Mesenchymal stem cell (in vitro differentiated cells and primary cell): Measurements from ENCODE around the gene FOXA2.

Experiments
- DNase-seq: peaks from one replicate; pipeline ENCODE4 v3.0.0-alpha.2; 2013
- H2AFZ ChIP-seq: one replicate; pipeline ENCODE4 v1.6.1; 2013; ENCODE audit warnings: low read depth, mild to moderate bottlenecking, control low read depth, inconsistent platforms, low read length, moderate library complexity
- H2AK5ac ChIP-seq: 2 replicates; pipeline ENCODE4 v1.6.1; 2013; ENCODE audit warnings: low read length, moderate library complexity, mild to moderate bottlenecking, inconsistent platforms; ENCODE audit not compliant: severe bottlenecking
- H2BK120ac ChIP-seq: one replicate; pipeline ENCODE4 v1.6.1; 2013; ENCODE audit warnings: low read depth, mild to moderate bottlenecking, inconsistent platforms, low read length, moderate library complexity
- H2BK12ac ChIP-seq, 2 experiments: one replicate each; pipeline ENCODE4 v1.6.1; 2013; ENCODE audit warnings: inconsistent platforms in 2 of 2, low read length in 2 of 2, mild to moderate bottlenecking in 2 of 2, moderate library complexity in 2 of 2, control low read depth in 1 of 2
- H2BK15ac ChIP-seq: one replicate; pipeline ENCODE4 v1.6.1; 2013; ENCODE audit warnings: mild to moderate bottlenecking, low read depth, inconsistent platforms; ENCODE audit not compliant: poor library complexity, severe bottlenecking
- H2BK5ac ChIP-seq: 2 replicates; pipeline ENCODE4 v1.6.1; 2013; ENCODE audit warnings: low read depth, mild to moderate bottlenecking, low read length, control low read depth, inconsistent platforms; ENCODE audit not compliant: poor library complexity, severe bottlenecking
- H3K14ac ChIP-seq, 2 experiments: one replicate each; pipeline ENCODE4 v1.6.1; 2013; ENCODE audit warnings: inconsistent platforms in 2 of 2, low read length in 2 of 2, control low read depth in 1 of 2, mild to moderate bottlenecking in 1 of 2, moderate library complexity in 1 of 2
- H3K18ac ChIP-seq, 2 experiments: one replicate each; pipeline ENCODE4 v1.6.1; 2013; ENCODE audit warnings: inconsistent platforms in 2 of 2, low read length in 2 of 2, control low read depth in 1 of 2, low read depth in 1 of 2, mild to moderate bottlenecking in 1 of 2
- H3K23ac ChIP-seq, 2 experiments: one replicate each; pipeline ENCODE4 v1.6.1; 2013; ENCODE audit warnings: inconsistent platforms in 2 of 2, low read length in 2 of 2, mild to moderate bottlenecking in 2 of 2, moderate library complexity in 2 of 2, control low read depth in 1 of 2
- H3K27ac ChIP-seq: 2 replicates; pipeline ENCODE4 v1.5.1; 2013; ENCODE audit warnings: mild to moderate bottlenecking, moderate library complexity, low read length, control low read depth, inconsistent platforms; ENCODE audit not compliant: poor library complexity, severe bottlenecking
- H3K27me3 ChIP-seq, 2 experiments: 2 replicates each; pipeline versions ENCODE4 v1.6.1 to v1.7.0; 2013; ENCODE audit warnings: low read length in 2 of 2, mild to moderate bottlenecking in 2 of 2, moderate library complexity in 2 of 2, control low read depth in 1 of 2, inconsistent platforms in 1 of 2; ENCODE audit not compliant: control insufficient read depth in 1 of 2, insufficient read depth in 1 of 2
- H3K36me3 ChIP-seq, 2 experiments: 2 replicates each; pipeline versions ENCODE4 v1.6.1 to v1.7.0; 2013; ENCODE audit warnings: low read length in 2 of 2, control low read depth in 1 of 2, inconsistent platforms in 1 of 2, low read depth in 1 of 2, mild to moderate bottlenecking in 1 of 2; ENCODE audit not compliant: insufficient read depth in 2 of 2, control insufficient read depth in 1 of 2
- H3K4ac ChIP-seq, 2 experiments: one replicate each; pipeline ENCODE4 v1.6.1; 2013; ENCODE audit warnings: inconsistent platforms in 2 of 2, low read length in 2 of 2, mild to moderate bottlenecking in 2 of 2, moderate library complexity in 2 of 2, control low read depth in 1 of 2, low read depth in 1 of 2
- H3K4me1 ChIP-seq: 2 replicates; pipeline ENCODE4 v1.6.1; 2013; ENCODE audit warnings: low read depth, low read length, control low read depth; ENCODE audit not compliant: control insufficient read depth, insufficient read depth
- H3K4me2 ChIP-seq: 2 replicates; pipeline ENCODE4 v1.6.1; 2013; ENCODE audit warnings: low read length, mild to moderate bottlenecking, inconsistent platforms; ENCODE audit not compliant: poor library complexity, severe bottlenecking
- H3K4me3 ChIP-seq, 2 experiments: 2 replicates each; pipeline versions ENCODE4 v1.5.1 to v1.7.0; 2013; ENCODE audit warnings: low read length in 2 of 2, mild to moderate bottlenecking in 2 of 2, control low read depth in 1 of 2, low read depth in 1 of 2; ENCODE audit not compliant: insufficient read depth in 1 of 2
- H3K79me1 ChIP-seq: replicated peaks from 2 replicates; pipeline ENCODE4 v1.6.1; 2013; ENCODE audit warnings: mild to moderate bottlenecking, control low read depth, low read length, inconsistent platforms; ENCODE audit not compliant: poor library complexity, severe bottlenecking
- H3K9ac ChIP-seq: 2 replicates; pipeline ENCODE4 v1.7.0; 2013; ENCODE audit warnings: mild to moderate bottlenecking, low read length, moderate library complexity
- H3K9me3 ChIP-seq: 2 replicates; pipeline ENCODE4 v1.7.0; 2013; ENCODE audit warnings: mild to moderate bottlenecking, low read length; ENCODE audit not compliant: control insufficient read depth
- H4K8ac ChIP-seq: one replicate; pipeline ENCODE4 v1.6.1; 2013; ENCODE audit warnings: inconsistent platforms, mild to moderate bottlenecking, low read length, moderate library complexity
- H4K91ac ChIP-seq: one replicate; pipeline ENCODE4 v1.6.1; 2013; ENCODE audit warnings: mild to moderate bottlenecking, low read length, inconsistent platforms
- WGBS: methylation state at CpG from one replicate; pipeline ENCODE4 v1.1.7; 2013; ENCODE audit warnings: mixed read lengths; 5-methylcytosine and 5-hydroxymethylcytosine counted together

FOXA2 gene

GRCh38 chr20:22582964-22583772, 1.2 kb downstream of the FOXA2 start:
- Histone ChIP-seq H2BK15ac (no peak overlapping the region), H3K18ac (no peak overlapping the region), H2AK5ac (no peak overlapping the region), H3K4me3 (peak overlapping the region in 1 of 2 experiments; percentile 49), H3K36me3 (no peaks in the 10 kb centered on the region), H2BK120ac (no peak overlapping the region), H3K27me3 (peaks cover 91 to 92% of the 10 kb centered on the region in 2 experiments), H3K4me2 (peak overlapping the region; percentile 33), H2AFZ (no peak overlapping the region), H4K91ac (no peak overlapping the region), H4K8ac (no peak overlapping the region), H3K79me1 (no peaks in the 10 kb centered on the region), H3K14ac (no peak overlapping the region), H3K4ac (no peak overlapping the region), H3K27ac (no peak overlapping the region), H2BK12ac (no peak overlapping the region), H3K4me1 (peaks cover 44% of the 10 kb centered on the region), H3K9me3 (no peaks in the 10 kb centered on the region), H2BK5ac (no peak overlapping the region), H3K23ac (no peak overlapping the region), H3K9ac (no peak overlapping the region)
- WGBS: 4% methylated on average over 66 of the region's 66 CpGs
- no peak for DNase-seq

GRCh38 chr20:22582386-22582963, 1.9 kb downstream of the FOXA2 start:
- Histone ChIP-seq H3K4me3 (no peak overlapping the region), H3K9ac (no peak overlapping the region), H4K91ac (no peak overlapping the region), H4K8ac (no peak overlapping the region), H3K9me3 (no peaks in the 10 kb centered on the region), H3K14ac (no peak overlapping the region), H2BK15ac (no peak overlapping the region), H3K4me1 (peaks cover 49% of the 10 kb centered on the region), H3K18ac (no peak overlapping the region), H2BK12ac (no peak overlapping the region), H3K36me3 (no peaks in the 10 kb centered on the region), H2BK5ac (no peak overlapping the region), H3K27ac (no peak overlapping the region), H3K79me1 (no peaks in the 10 kb centered on the region), H2AK5ac (no peak overlapping the region), H3K27me3 (peaks cover 92% of the 10 kb centered on the region in 2 experiments), H3K23ac (no peak overlapping the region), H3K4me2 (peak overlapping the region; percentile 17), H2BK120ac (no peak overlapping the region), H3K4ac (no peak overlapping the region), H2AFZ (no peak overlapping the region)
- 6% methylated on average over 47 of the region's 54 CpGs for WGBS
- DNase-seq: no peak

GRCh38 chr20:22581437-22582385, 2.7 kb downstream of the FOXA2 start:
- Histone ChIP-seq H3K18ac (no peak overlapping the region), H4K91ac (no peak overlapping the region), H3K36me3 (no peaks in the 10 kb centered on the region), H3K4ac (no peak overlapping the region), H3K14ac (no peak overlapping the region), H3K4me1 (peaks cover 47% of the 10 kb centered on the region), H2AFZ (no peak overlapping the region), H2BK5ac (no peak overlapping the region), H3K4me3 (no peak overlapping the region), H3K9me3 (no peaks in the 10 kb centered on the region), H3K27me3 (peaks cover 92% of the 10 kb centered on the region in 2 experiments), H3K4me2 (no peak overlapping the region), H2AK5ac (no peak overlapping the region), H2BK15ac (no peak overlapping the region), H4K8ac (no peak overlapping the region), H3K23ac (no peak overlapping the region), H3K79me1 (no peaks in the 10 kb centered on the region), H2BK120ac (no peak overlapping the region), H2BK12ac (no peak overlapping the region), H3K27ac (no peak overlapping the region), H3K9ac (no peak overlapping the region)
- 6% methylated on average over 41 of the region's 54 CpGs for WGBS
- DNase-seq: no peak
